HTERT RPE-1 (cell line): Measurements from ENCODE around the gene GALNT13.
"Not testable (repeated sequence)": the region's sequence is repeated elsewhere in the genome, so short reads cannot be mapped to it uniquely, and the experiment has no call there.

ENCODE experiments used
- in situ Hi-C: fragments of 300-500 bp; cut with MboI; formaldehyde crosslinking; loops from 4 replicates; pipeline ENCODE4 v1.14.3; 2020; ENCODE audit warnings: low sequenced_read_pairs

GALNT13 gene

GRCh38 chr2:154459286-154459685, 587.6 kb downstream of the GALNT13 start:
- in situ Hi-C loops, result no loop called here

GRCh38 chr2:154462634-154463033, 590.9 kb downstream of the GALNT13 start:
- in situ Hi-C loops, result no loop called here

- in situ Hi-C loops, result no loop called here
These were observed 594.5 kb downstream of the GALNT13 start for GRCh38 chr2:154466226-154466625.

- in situ Hi-C loops, result no loop called here
These were observed 598.7 kb downstream of the GALNT13 start for GRCh38 chr2:154470376-154470775.

- in situ Hi-C loops, result not testable (repeated sequence)
These were observed 599.8 kb downstream of the GALNT13 start for GRCh38 chr2:154471492-154471891.

GRCh38 chr2:154477319-154477718, 605.6 kb downstream of the GALNT13 start:
- in situ Hi-C loops, result no loop called here

- in situ Hi-C loops, result no loop called here
These were observed 608.8 kb downstream of the GALNT13 start for GRCh38 chr2:154480521-154480920.

GRCh38 chr2:154481336-154481735, 609.6 kb downstream of the GALNT13 start:
- in situ Hi-C loops, result no loop called here

- in situ Hi-C loops, result no loop called here
These were observed 612.8 kb downstream of the GALNT13 start for GRCh38 chr2:154484338-154485099.

- in situ Hi-C loops, result no loop called here
These were observed 617.1 kb downstream of the GALNT13 start for GRCh38 chr2:154488801-154489200.

GRCh38 chr2:154489266-154489858, 617.6 kb downstream of the GALNT13 start:
- in situ Hi-C loops, result no loop called here

- in situ Hi-C loops, result no loop called here
These were observed 618.8 kb downstream of the GALNT13 start for GRCh38 chr2:154490530-154490929.

GRCh38 chr2:154495455-154495868, 623.7 kb downstream of the GALNT13 start:
- in situ Hi-C loops, result no loop called here

- in situ Hi-C loops, result no loop called here
These were observed 625.3 kb downstream of the GALNT13 start for GRCh38 chr2:154497019-154497418.
